Measurements from ENCODE around the gene TTC9.
"Not testable (repeated sequence)": the region's sequence is repeated elsewhere in the genome, so short reads cannot be mapped to it uniquely, and the experiment has no call there.

- not testable (repeated sequence) for TF ChIP-seq CTCF, POLR2A (IDR thresholded peaks at IDR 0.05)
These were observed 62.0 kb downstream of the TTC9 start for GRCh38 chr14:70703621-70704168.

All from lower leg skin (tissue), 3 donors.